ENCODE data around the gene PRR36. TPM values are rescaled to one million over a fixed set of nuclear protein-coding genes. Genes with fewer than 3 reads are reported as not detected.
"Not testable (repeated sequence)": the region's sequence is repeated elsewhere in the genome, so short reads cannot be mapped to it uniquely, and the experiment has no call there.

PRR36 gene
- total RNA-seq, 1 donor from 2014 or later, result 37.4 TPM

DNA sequence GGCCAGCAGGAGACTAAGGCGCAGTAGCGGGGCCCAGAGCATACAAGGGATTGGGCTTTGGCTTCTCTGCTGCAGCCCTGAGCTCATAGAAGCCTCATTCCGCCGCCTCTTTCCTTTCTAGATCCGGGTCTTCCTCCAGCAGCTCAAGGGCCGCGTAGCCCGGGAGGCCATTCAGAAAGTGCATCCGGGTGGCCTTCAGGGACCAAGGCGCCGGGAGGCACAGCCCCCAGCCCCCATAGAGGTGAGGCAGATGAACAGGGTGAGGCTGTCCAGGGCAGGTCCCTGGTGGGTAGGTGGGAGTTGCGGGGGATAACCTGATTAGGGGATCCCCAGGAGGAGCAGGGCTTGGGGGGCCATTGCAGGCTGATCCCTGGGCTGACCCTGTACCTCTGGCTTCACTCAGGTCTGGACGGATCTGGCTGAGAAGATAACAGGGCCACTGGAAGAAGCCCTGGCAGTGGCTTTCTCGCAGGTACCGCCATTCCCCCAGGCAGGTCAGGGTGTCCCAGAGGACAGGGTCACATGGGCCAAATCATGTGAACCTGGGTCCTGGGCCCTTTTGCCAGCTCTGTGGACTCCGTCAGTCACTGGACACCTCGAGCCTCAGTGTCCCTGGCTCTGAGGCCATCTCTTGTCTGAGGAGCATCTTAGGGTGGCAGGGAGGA is 47.2 kb upstream of the PRR36 start:
- no peak for DNase-seq (ENCODE audit: low spot score, unreplicated experiment)
- Mint-ChIP-seq H3K4me3 (ENCODE audit: low read depth) (peak overlapping the region; percentile 70), H3K9me3 (ENCODE audit: low read depth) (no peaks in the 10 kb centered on the region), H3K27ac (no peak overlapping the region), H3K4me1 (ENCODE audit: low read depth) (peaks cover 18% of the 10 kb centered on the region), H3K27me3 (peaks cover 17% of the 10 kb centered on the region), H3K36me3 (ENCODE audit: insufficient read depth) (peaks cover 3% of the 10 kb centered on the region)
- TF ChIP-seq, protein P1, sequence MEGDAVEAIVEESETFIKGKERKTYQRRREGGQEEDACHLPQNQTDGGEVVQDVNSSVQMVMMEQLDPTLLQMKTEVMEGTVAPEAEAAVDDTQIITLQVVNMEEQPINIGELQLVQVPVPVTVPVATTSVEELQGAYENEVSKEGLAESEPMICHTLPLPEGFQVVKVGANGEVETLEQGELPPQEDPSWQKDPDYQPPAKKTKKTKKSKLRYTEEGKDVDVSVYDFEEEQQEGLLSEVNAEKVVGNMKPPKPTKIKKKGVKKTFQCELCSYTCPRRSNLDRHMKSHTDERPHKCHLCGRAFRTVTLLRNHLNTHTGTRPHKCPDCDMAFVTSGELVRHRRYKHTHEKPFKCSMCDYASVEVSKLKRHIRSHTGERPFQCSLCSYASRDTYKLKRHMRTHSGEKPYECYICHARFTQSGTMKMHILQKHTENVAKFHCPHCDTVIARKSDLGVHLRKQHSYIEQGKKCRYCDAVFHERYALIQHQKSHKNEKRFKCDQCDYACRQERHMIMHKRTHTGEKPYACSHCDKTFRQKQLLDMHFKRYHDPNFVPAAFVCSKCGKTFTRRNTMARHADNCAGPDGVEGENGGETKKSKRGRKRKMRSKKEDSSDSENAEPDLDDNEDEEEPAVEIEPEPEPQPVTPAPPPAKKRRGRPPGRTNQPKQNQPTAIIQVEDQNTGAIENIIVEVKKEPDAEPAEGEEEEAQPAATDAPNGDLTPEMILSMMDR (IDR thresholded peaks at IDR 0.05; ENCODE audit: unreplicated experiment), result no peak

DNA sequence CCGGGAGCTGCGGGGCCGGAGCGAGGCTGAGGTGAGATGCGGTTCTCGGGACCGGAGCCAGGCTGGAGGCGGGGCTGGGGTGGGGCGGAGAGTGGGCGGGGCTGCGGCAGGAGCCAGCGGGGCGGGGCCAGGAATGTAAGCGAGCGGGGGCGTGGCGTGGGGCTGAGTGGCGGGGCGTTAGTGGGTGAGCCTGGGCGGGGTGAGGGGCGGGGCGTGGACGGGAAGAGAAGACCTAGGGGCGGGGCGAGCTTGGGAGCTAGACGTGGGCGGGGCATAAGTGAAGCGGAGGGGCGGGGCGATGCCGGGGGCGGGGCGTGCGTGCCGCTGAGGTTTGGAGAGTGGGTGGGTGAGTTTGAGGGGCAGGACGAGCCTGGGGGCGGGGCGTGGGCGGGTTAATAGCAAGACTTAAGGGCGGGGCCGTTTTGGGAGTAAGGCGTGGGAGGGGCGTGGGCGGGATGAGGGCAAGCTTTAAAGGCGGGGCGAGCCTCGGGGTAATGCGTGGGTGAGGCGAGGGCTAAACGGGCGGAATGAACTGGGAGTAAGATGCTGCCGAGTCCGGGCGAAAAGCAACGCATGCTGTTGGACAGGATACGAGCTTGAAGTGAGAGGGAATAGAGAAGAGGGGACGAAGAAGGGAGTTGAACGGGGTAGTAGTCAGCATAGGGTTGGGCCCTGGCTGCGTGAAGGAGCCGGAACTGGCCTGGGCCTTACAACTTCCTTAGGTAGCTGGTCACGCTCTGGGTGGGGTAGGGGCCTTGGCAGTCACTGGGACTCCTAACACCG is 46.5 kb upstream of the PRR36 start:
- no peaks in the 10 kb centered on the region for H3K9me3 Mint-ChIP-seq (ENCODE audit: low read depth)
- TF ChIP-seq, protein P1 (IDR thresholded peaks at IDR 0.05; ENCODE audit: unreplicated experiment), result no peak
- peak overlapping the region; percentile 70 for H3K4me3 Mint-ChIP-seq (ENCODE audit: low read depth)
- peaks cover 21% of the 10 kb centered on the region for H3K27me3 Mint-ChIP-seq
- H3K27ac Mint-ChIP-seq, result peak overlapping the region; percentile 94
- H3K4me1 Mint-ChIP-seq (ENCODE audit: low read depth), result peaks cover 15% of the 10 kb centered on the region
- H3K36me3 Mint-ChIP-seq (ENCODE audit: insufficient read depth), result peaks cover 3% of the 10 kb centered on the region
- peak; percentile 92 for DNase-seq (ENCODE audit: low spot score, unreplicated experiment)

DNA sequence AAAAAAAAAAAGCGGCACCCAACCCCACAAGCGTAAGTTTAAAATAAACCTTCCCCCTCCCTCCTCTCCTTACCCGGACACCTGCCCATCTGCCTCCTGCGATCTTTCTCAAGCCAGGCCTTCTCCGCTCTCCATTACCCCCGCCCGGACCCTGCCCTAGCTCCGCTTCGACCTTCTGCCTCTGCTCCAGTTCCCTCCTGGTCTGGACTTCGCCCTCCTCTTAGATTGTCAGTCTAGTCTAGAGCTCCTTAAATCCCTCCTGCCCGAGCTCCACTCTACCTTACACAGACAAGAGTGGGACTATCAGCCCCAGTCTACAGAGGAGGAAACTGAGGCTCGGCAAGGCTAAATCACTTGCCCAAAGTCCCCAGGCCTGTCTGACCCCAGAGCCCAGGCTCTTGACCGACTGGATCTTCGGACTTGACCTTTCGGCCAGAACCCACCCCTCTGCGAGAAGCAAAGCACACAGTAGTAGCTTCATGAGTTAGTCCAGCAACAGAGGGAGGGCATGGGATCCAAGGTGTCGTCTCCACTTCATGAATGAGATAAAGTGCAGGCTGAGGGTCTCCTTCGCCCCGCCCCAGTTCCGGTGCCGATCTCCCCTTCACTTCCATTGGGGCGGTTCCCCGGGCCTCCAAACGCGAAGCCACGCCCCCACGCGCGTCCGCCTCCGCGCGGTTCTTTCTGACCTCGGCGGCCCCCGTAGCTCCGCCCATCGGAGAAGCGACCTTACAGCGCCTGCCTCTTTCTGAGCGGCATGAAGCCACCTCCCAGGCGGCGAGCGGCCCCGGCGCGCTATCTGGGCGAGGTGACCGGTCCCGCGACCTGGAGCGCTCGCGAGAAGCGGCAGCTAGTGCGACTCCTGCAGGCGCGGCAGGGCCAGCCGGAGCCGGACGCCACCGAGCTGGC is 45.7 kb upstream of the PRR36 start, which contains the start of gene SNAPC2:
Gene SNAPC2, plus strand, starts transcription at position 729 of the 909 bp plus-strand sequence. Its CDS starts 29 bp downstream, at position 758.
- Mint-ChIP-seq H3K4me1 (ENCODE audit: low read depth) (peaks cover 18% of the 10 kb centered on the region), H3K27me3 (peaks cover 29% of the 10 kb centered on the region)

DNA sequence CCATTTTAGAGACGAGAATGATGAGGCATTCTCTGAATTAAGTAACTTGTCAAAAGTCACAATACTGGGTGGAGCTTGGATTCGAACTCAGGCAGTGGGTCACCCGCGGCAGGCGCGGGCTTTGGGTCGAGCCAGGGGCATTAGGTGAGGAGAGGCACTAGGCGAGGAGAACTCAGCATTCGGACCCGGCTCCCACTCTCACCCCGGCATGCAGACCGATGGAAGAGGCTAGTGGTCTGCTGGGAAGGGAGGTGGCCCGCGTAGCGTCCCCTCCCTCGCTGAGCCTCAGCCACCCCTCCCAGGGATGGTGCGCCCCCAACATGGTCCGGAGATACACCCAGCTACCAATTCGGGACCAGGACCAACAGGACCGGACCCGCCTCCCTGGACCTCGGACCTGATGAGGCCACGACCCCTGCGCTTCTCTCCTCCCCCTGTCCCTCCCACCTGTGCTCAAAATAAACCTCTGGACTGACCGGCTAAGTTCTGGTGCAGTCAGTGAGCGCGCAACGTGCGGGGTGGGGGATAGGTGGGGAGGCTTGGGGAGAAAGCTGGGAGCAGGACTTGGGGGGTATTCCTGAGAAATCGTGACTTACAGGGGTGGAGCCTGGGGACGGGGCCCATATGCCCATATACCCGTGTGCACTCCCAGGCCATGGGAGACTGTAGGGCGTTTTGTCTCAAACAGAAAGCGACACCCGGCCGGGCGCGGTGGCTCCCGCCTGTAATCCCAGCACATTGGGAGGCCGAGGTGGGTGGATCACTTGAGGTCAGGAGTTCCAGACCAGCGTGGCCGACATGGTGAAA is 44.6 kb upstream of the PRR36 start:
- Mint-ChIP-seq H3K4me3 (ENCODE audit: low read depth) (no peak overlapping the region), H3K27me3 (peaks cover 35% of the 10 kb centered on the region), H3K27ac (no peak overlapping the region), H3K36me3 (ENCODE audit: insufficient read depth) (peaks cover 5% of the 10 kb centered on the region), H3K4me1 (ENCODE audit: low read depth) (peaks cover 16% of the 10 kb centered on the region), H3K9me3 (ENCODE audit: low read depth) (no peaks in the 10 kb centered on the region)
- DNase-seq (ENCODE audit: low spot score, unreplicated experiment), result no peak
- TF ChIP-seq, protein P1 (IDR thresholded peaks at IDR 0.05; ENCODE audit: unreplicated experiment), result no peak

More for the DNA sequence above, 45.7 kb upstream of the PRR36 start, which contains the start of gene SNAPC2:
- DNase-seq (ENCODE audit: low spot score, unreplicated experiment), result peak; percentile 95
- Mint-ChIP-seq H3K27ac (peak within 1 kb of the TSS; percentile 94), H3K9me3 (ENCODE audit: low read depth) (no peaks in the 10 kb centered on the region), H3K36me3 (ENCODE audit: insufficient read depth) (peaks cover 4% of the 10 kb centered on the region), H3K4me3 (ENCODE audit: low read depth) (peak within 1 kb of the TSS; percentile 70)
- TF ChIP-seq, protein P1 (IDR thresholded peaks at IDR 0.05; ENCODE audit: unreplicated experiment), result no peak

GRCh38 chr19:7918062-7918614 is 43.9 kb upstream of the PRR36 start:
- Mint-ChIP-seq H3K27ac (peak overlapping the region; percentile 13), H3K4me1 (ENCODE audit: low read depth) (peaks cover 16% of the 10 kb centered on the region), H3K27me3 (peaks cover 35% of the 10 kb centered on the region)
- not testable (repeated sequence) for H3K4me3 Mint-ChIP-seq (ENCODE audit: low read depth); DNase-seq (ENCODE audit: low spot score, unreplicated experiment); H3K9me3 Mint-ChIP-seq (ENCODE audit: low read depth); H3K36me3 Mint-ChIP-seq (ENCODE audit: insufficient read depth)
